ENCODE data around the gene SH3TC1. TPM values are rescaled to one million over a fixed set of nuclear protein-coding genes. Genes with fewer than 3 reads are reported as not detected.

SH3TC1 gene
- total and polyA plus RNA-seq, 2 of the 13 experiments (the other 11 are each of a cell fraction or from before 2014, with no cell fraction given) = 14.9 to 21.8 TPM

DNA sequence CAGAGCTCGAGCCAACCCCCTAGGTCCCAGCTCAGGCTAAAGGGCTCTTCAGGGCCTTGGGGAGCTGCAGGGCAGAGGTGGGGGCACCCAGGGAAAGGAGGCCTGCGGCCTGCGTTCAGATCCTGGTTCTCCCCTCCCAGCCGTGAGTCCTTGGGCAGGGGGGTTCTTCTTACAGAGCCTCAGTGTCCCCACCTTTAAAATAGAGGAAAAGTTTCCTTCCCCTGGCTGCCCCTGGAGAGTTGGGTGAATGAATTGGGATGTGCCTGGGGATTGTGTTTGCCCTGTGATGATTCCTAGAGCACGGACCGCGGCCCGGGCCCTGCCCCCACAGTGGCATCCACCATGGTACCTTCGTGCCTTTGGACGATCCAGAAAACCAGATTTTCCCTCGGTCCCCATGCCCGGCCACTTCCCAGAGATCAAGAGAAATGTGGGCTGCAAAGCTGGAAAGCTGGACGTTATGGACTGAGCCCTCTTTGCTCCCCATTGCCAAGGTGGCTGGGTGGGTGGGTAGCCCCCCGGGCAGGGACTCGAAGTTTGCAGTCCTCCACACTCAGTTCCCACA, 81.9 kb downstream of the SH3TC1 start:
- no peak for FAIRE-seq
- no peak overlapping the region for H3K9ac ChIP-seq (ENCODE audit: insufficient read depth, low read depth, low read length)
- no peaks in the 10 kb centered on the region for H3K79me2 ChIP-seq (ENCODE audit: insufficient read depth, low read length)
- H2AFZ ChIP-seq (ENCODE audit: low read length) = no peak overlapping the region
- no peak for DNase-seq (ENCODE audit: low spot score)
- H4K20me1 ChIP-seq (ENCODE audit: insufficient read depth, low read length) = no peaks in the 10 kb centered on the region
- H3K27ac ChIP-seq (ENCODE audit: extremely low read length, insufficient read depth, low read length) = no peak overlapping the region
- H3K36me3 ChIP-seq (replicated peaks in 1 of 2; ENCODE audit: control insufficient read depth in 1 of 2, insufficient read depth in 2 of 2, low read length in 2 of 2) = no peaks in the 10 kb centered on the region
- BruUV-seq (replicated peaks) = no TSS peak
- intact Hi-C loops (cut with micrococcal nuclease; ENCODE audit: unreplicated experiment) = no loop called here
- in situ Hi-C loops (cut with HindIII; ENCODE audit: extremely low pct_ligation_motif_present, low pct_unique_long_range_greater_than_20kb) = no loop called here
- H3K27me3 ChIP-seq (ENCODE audit: control insufficient read depth in 1 of 2, insufficient read depth in 2 of 2, low read length in 2 of 2) = peaks cover 11 to 83% of the 10 kb centered on the region in 2 experiments
- H3K4me2 ChIP-seq (ENCODE audit: low read depth, low read length) = no peak overlapping the region
- CTCF ChIA-PET (ENCODE audit: low intra/inter-chr PET ratio, low total read pairs) = no interaction called here
- no peak overlapping the region for H3K4me3 ChIP-seq (replicated peaks in 1 of 3; ENCODE audit: insufficient read depth in 1 of 3, low read depth in 2 of 3, low read length in 3 of 3)
- no peak for TF ChIP-seq FOXO1 (CRISPR knock-in tag; IDR thresholded peaks at IDR 0.05)
- TF ChIP-seq ZNF781 (CRISPR knock-in tag; IDR thresholded peaks at IDR 0.05; ENCODE audit: borderline replicate concordance, not compliant biosample characterization) = no peak
- no peak for ATAC-seq
- no peaks in the 10 kb centered on the region for H3K4me1 ChIP-seq (ENCODE audit: insufficient read depth, low read length)
- no peaks in the 10 kb centered on the region for H3K9me3 ChIP-seq (ENCODE audit: low read length)
- 51% methylated on average over 12 of the region's 15 CpGs for WGBS (ENCODE audit: low lambda C conversion rate)
- POLR2A ChIA-PET = no interaction called here

DNA sequence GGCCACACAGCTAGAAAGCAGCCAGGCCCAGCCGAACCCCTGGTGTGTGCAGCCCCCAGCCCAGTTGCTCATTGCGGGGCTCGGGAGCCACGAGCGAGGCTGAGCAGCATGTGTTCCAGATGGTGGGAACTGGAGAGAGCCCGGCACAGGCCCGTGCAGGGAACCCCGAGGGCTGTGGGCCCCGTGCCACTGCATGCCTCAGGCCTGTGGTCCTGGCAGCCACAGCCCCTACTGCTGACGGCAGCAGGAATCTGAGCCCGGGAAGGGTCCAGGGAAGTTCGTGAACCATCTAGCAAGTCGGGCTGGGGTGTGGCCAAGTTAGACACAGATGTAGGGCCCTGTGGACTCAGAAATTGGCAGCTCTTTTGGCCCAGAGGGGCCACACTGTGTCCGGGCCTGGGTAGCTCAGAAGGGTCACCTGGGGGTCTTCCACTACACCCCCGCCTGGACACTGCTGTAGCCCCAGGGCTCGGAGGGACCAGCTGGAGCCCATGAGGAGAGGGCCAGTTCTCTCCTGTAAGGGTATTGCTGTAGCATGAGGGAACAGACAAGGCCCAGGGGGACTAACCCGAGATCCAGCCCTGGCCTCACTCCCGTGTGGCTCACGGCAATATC, 82.5 kb downstream of the SH3TC1 start:
- H3K9me3 ChIP-seq (ENCODE audit: low read length) = no peaks in the 10 kb centered on the region
- no peak overlapping the region for H3K27ac ChIP-seq (ENCODE audit: extremely low read length, insufficient read depth, low read length)
- POLR2A ChIA-PET = interaction anchor here (0.6 kb wide), 1 partner anchor 378 kb away, joined by 3 read pairs; no protein-coding TSS in a partner anchor
- in situ Hi-C loops (cut with HindIII; ENCODE audit: extremely low pct_ligation_motif_present, low pct_unique_long_range_greater_than_20kb) (no loop called here), intact Hi-C loops (cut with micrococcal nuclease; ENCODE audit: unreplicated experiment) (no loop called here)
- H3K4me1 ChIP-seq (ENCODE audit: insufficient read depth, low read length) = no peaks in the 10 kb centered on the region
- BruUV-seq (replicated peaks) = no TSS peak
- ATAC-seq = no peak
- no peak for DNase-seq (ENCODE audit: low spot score)
- 30% methylated on average over 4 of the region's 19 CpGs for WGBS (ENCODE audit: low lambda C conversion rate)
- no peak overlapping the region for H2AFZ ChIP-seq (ENCODE audit: low read length)
- no peak overlapping the region for H3K9ac ChIP-seq (ENCODE audit: insufficient read depth, low read depth, low read length)
- H4K20me1 ChIP-seq (ENCODE audit: insufficient read depth, low read length) = no peaks in the 10 kb centered on the region; the same call in 1 of the 2 replicates
- no peak overlapping the region for H3K4me2 ChIP-seq (ENCODE audit: low read depth, low read length)
- peaks cover 13 to 82% of the 10 kb centered on the region in 2 experiments for H3K27me3 ChIP-seq (ENCODE audit: control insufficient read depth in 1 of 2, insufficient read depth in 2 of 2, low read length in 2 of 2)
- no peaks in the 10 kb centered on the region for H3K36me3 ChIP-seq (replicated peaks in 1 of 2; ENCODE audit: control insufficient read depth in 1 of 2, insufficient read depth in 2 of 2, low read length in 2 of 2)
- H3K4me3 ChIP-seq (replicated peaks in 1 of 3; ENCODE audit: insufficient read depth in 1 of 3, low read depth in 2 of 3, low read length in 3 of 3) = no peak overlapping the region
- FAIRE-seq = no peak
- CTCF ChIA-PET (ENCODE audit: low intra/inter-chr PET ratio, low total read pairs) = no interaction called here
- H3K79me2 ChIP-seq (ENCODE audit: insufficient read depth, low read length) = no peaks in the 10 kb centered on the region
- TF ChIP-seq DNMT3B (CRISPR knock-in tag; conservative IDR thresholded peaks at IDR 0.05) (no peak), ZNF782 (CRISPR knock-in tag; IDR thresholded peaks at IDR 0.05; ENCODE audit: borderline replicate concordance) (no peak), ZKSCAN8 (CRISPR knock-in tag; IDR thresholded peaks at IDR 0.05; ENCODE audit: borderline replicate concordance) (no peak), ZNF605 (CRISPR knock-in tag; IDR thresholded peaks at IDR 0.05) (no peak), HDAC6 (IDR thresholded peaks at IDR 0.05; ENCODE audit: low read depth, low read length) (no peak), NAIF1 (CRISPR knock-in tag; IDR thresholded peaks at IDR 0.05; ENCODE audit: borderline replicate concordance) (no peak), ZNF589 (CRISPR knock-in tag; conservative IDR thresholded peaks at IDR 0.05) (no peak), ZEB1 (IDR thresholded peaks at IDR 0.05; ENCODE audit: insufficient replicate concordance, low read depth) (no peak), AGO1 (IDR thresholded peaks at IDR 0.05; ENCODE audit: low read depth, low read length, poor library complexity, severe bottlenecking) (no peak)
- TF ChIP-seq, protein P1, sequence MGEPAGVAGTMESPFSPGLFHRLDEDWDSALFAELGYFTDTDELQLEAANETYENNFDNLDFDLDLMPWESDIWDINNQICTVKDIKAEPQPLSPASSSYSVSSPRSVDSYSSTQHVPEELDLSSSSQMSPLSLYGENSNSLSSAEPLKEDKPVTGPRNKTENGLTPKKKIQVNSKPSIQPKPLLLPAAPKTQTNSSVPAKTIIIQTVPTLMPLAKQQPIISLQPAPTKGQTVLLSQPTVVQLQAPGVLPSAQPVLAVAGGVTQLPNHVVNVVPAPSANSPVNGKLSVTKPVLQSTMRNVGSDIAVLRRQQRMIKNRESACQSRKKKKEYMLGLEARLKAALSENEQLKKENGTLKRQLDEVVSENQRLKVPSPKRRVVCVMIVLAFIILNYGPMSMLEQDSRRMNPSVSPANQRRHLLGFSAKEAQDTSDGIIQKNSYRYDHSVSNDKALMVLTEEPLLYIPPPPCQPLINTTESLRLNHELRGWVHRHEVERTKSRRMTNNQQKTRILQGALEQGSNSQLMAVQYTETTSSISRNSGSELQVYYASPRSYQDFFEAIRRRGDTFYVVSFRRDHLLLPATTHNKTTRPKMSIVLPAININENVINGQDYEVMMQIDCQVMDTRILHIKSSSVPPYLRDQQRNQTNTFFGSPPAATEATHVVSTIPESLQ (CRISPR knock-in tag; conservative IDR thresholded peaks at IDR 0.05) = no peak
- TF ChIP-seq, protein P2, sequence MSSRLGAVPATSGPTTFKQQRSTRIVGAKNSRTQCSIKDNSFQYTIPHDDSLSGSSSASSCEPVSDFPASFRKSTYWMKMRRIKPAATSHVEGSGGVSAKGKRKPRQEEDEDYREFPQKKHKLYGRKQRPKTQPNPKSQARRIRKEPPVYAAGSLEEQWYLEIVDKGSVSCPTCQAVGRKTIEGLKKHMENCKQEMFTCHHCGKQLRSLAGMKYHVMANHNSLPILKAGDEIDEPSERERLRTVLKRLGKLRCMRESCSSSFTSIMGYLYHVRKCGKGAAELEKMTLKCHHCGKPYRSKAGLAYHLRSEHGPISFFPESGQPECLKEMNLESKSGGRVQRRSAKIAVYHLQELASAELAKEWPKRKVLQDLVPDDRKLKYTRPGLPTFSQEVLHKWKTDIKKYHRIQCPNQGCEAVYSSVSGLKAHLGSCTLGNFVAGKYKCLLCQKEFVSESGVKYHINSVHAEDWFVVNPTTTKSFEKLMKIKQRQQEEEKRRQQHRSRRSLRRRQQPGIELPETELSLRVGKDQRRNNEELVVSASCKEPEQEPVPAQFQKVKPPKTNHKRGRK (CRISPR knock-in tag; IDR thresholded peaks at IDR 0.05) = no peak

Data from HepG2 (cell line).